ENCODE results near the gene SEZ6.

The SEZ6 gene

GRCh38 chr17:29034510-29034909, 28.7 kb upstream of the SEZ6 start:
- no peak for DNase-seq (ENCODE audit: low read depth in 3 of 3)

GRCh38 chr17:29032857-29033197, 27.0 kb upstream of the SEZ6 start:
- DNase-seq (ENCODE audit: low read depth in 3 of 3): no peak

DNA sequence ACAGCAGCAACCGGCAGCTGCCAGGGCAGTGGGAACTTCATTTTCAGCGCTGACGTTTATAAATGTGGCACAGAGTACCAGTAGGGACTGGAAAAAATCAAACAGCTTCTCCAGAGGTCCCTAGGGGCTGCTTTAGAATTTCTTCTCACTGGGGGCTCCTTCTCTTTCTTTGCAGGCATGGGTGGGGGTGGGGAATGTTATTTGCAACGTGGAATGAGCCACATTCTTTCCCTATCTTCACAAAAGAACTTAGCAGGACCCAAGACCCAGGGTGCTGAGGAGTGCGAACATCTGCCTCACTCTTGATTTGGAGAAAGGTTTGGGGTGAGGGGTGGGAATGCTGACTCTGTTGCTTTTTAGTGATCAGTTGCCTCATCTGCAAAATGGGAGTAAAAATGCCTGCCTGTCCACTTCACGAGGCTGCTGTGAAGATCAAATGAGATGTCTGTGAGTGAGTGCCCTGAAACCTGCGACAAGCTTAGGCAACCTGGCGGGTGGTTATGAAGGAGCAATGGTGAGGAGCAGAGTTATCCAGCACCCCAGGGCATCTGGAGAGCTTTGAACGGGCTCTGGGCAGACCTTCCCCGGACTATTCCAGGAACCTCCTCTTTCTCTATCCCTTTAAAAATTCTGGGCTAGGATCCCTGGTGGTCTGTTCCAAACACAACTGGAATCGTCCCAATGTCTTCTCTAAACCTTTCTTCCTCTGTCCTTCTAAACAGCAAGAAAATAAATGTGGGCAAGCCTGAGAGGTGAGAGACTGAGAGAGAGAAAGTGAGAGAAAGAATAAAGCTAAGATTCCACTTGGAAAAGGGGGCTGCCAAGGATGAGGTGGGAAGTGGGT, 26.4 kb upstream of the SEZ6 start:
- DNase-seq (ENCODE audit: low read depth in 3 of 3): no peak

DNA sequence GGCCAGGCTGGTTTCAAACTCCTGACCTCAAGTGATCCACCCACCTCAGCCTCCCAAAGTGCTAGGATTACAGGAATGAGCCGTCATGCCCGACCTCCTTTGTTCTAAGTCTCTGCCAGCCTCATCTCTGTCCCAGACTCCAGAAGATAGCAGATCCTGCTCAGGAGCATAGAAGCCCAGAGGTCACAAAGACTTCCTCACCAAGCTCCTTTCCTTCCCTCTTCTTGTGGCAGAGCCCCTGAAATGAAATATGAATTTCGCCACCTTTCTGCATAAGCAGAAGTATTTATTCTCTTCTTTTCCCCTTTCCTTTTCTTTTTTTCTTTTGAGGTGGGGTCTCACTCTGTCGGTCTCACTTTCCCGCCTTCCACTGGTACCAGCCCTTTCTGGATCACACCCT, 25.7 kb upstream of the SEZ6 start:
- DNase-seq (ENCODE audit: low read depth in 3 of 3): no peak

GRCh38 chr17:29024316-29024952, 18.6 kb upstream of the SEZ6 start:
- no peak for DNase-seq (ENCODE audit: low read depth in 3 of 3)

- no peak for DNase-seq (ENCODE audit: low read depth in 3 of 3)
These were observed 16.2 kb upstream of the SEZ6 start for GRCh38 chr17:29022074-29022473.

- no peak for DNase-seq (ENCODE audit: low read depth in 3 of 3)
These were observed 15.4 kb upstream of the SEZ6 start for GRCh38 chr17:29021226-29021625.

DNA sequence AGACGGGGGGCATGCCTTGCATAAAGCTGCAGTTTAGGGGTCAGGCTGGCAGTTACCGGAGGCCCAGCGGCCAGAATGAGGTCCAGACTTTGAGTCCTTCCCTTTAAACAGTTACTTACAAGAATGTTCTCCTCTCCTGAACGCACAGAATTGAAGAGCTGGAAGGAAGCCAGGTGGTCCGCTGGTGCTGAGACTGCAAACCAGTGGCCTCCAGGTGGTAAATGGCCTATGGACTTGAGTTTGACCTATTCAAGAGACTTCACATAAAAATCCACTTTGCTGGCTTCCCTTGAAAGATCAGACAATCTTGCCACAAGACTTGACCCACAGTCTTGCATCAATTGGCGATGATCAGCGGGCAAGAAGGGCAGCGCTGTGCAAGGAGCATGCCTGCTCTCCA, 14.7 kb upstream of the SEZ6 start:
- DNase-seq (ENCODE audit: low read depth in 3 of 3): no peak

DNA sequence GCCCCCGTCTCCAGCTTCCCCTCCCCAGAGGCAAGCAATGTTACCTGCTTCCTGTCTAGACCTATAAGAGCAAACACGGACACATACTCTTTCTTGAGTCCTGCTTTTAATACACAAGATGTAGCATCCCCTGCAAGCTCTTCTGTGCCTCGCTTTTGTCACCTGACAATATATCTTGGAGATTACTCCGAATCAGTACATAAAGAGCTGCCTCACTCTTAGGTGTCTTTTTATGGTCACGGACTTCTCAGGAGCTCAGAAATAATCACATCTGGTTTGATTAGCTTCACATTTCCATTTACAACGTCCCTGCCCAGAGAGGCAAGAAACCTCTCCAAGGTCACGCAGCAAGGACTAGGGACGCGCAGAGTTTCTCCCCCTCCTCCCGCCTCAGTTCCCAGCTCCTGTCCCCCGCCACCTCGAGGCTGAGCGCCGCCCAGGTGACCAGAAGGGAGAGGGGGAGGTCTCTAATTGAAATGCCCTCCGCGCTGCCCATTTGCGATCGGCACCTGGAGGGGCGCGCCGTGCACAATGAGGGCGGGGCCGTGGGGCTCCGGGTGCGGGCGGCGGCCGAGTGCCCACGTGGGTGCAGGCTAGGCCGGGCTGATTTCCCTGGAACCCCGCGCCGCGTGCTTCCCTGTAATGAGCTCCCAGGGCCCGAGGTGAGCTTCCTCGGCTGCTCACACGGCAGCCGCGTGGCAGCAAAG, 13.8 kb upstream of the SEZ6 start:
- no peak for DNase-seq (ENCODE audit: low read depth in 3 of 3)

DNA sequence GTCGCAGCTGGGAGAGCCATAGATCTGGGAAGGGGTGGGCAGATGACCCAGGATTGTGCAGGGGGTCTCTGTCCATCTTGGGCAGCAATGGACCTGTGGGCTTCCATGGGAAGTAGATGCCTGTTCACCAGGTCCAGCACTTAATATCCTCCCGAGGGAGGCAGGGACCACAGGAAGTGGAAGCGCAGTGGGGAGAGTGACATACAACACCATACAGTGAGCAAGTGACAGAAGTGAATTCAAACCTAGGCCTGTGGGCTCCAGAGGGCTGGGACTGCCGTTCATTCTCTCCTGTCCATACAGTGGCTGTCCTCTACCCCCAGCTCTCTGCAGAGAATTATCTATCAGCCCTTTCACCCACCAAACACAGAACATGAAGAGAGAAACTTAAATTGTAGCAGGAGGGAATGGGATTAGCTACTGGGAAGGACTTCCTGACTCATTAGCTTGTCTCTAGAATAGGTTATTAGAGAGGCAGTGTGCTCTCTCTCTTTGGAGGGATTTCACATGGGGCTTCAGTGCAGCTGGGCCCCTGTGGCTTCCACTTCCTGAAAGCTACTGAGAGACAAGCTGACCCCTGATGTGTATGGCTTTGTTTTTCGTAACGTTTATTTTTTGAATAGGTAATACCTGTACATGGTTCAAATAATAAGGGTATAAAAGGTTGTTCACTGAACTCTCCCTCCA, 13.1 kb upstream of the SEZ6 start:
- no peak for DNase-seq (ENCODE audit: low read depth in 3 of 3)

- no peak for DNase-seq (ENCODE audit: low read depth in 3 of 3)
These were observed 10.7 kb upstream of the SEZ6 start for GRCh38 chr17:29016345-29017210.

DNA sequence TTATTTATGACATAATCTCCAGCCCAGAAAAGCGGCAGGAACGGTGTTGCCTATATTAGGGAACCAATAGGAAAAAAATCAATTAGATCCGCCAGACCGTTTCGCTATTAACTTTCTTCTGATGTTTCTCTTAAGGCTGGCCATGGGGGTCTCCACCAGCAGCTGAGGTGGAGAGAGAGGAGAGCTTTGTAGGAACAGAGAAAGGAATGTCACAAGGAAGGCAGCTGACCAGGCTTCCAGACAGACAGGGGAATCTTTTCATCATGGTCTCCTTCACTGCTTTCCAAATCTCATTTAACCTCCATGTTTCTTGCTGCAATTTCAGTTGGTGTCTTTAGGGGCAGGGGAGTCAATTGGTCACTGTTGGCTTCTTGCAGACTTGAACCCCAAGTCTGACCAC, 8.9 kb upstream of the SEZ6 start:
- no peak for DNase-seq (ENCODE audit: low read depth in 3 of 3)

- no peak for DNase-seq (ENCODE audit: low read depth in 3 of 3)
These were observed 6.7 kb upstream of the SEZ6 start for GRCh38 chr17:29012535-29012934.

DNA sequence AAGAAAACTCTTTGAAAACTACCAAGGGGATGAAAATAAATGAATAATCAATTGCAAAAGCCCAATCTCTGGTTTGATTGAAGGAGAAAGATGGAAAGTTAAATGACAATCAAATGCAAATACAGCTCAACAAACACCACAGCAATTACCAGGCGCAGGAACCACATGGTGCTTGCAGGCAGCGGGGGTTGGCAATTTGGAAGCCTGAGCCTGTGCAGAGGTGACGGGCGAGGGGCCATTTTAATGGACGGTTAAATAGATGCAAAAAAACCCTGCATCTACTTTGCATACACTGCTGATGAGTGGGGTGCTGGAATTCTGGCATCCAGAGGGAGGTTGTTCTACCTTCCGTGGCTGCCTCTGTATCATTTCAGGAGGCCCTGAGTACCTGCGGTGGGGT, 4.8 kb upstream of the SEZ6 start:
- no peak for DNase-seq (ENCODE audit: low read depth in 3 of 3)

DNA sequence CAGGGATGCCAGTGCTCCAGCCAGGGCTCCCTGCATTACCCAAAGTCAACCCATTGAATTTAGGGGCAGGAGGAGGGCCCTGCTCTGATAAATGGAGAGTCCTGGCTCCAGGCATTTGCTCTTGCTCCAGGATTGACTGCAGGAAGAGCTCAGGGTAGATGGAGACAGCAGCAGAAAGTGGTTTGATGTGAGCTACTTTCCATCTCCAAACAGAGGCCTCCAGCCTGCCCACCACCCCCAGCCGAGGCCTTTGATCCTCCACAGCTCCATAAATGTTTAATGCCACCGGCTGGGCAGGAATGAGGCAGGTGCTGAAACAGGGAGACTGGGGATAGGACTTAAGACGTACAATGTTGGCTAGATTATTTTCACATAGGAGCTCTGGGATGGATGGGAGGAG, 4.3 kb upstream of the SEZ6 start:
- no peak for DNase-seq (ENCODE audit: low read depth in 3 of 3)

DNA sequence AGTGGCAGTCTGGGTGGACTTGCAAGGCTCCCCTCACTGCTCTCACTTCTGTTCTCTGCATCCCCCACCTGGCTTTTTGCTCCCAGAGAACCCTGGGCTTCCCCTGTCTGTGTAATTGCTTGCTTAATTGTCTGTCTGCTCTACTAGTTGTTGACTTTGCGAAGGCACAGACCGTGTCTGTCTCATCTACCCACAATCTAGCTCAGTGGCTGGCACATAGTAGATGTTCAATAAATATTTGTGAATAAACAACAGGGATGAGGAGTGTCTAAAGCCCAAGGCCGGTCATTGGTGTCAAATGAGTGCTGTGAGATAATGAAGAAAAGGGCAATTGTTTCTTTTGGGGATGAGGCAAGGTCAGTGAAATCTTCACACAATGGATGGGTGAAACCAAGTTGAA, 2.8 kb upstream of the SEZ6 start:
- DNase-seq (ENCODE audit: low read depth in 3 of 3): no peak

DNA sequence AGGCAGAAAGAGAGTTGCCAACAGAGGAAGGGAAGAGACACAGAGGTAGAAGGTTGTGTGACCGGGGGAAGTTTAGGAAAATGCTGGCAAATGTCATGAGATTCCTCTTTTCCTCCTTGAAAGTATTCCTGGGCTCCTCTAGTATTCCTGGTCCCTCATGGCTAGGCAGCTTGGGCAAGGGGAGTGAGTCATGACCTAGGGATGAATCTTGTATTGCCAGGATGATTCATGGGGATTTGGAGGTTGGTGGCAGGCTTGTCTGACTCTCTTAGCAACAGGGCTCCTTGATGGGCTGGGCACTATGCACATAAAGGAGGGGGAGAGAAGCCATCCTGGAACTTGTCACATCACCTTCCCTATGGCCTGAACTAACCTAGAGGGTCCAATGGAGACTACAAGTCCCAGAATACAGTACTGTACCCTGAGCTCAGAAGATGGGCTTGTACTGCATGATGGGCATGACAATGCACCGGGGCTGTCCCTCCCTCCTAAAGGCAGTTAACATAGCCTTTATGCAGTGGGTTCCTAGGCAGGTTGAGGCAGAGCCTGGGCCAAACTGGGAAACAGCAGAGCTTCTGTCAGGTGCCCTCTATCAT, 2.1 kb upstream of the SEZ6 start:
- DNase-seq (ENCODE audit: low read depth in 3 of 3): no peak

- no peak for DNase-seq (ENCODE audit: low read depth in 3 of 3)
These were observed 1.6 kb upstream of the SEZ6 start for GRCh38 chr17:29007456-29007855.

DNA sequence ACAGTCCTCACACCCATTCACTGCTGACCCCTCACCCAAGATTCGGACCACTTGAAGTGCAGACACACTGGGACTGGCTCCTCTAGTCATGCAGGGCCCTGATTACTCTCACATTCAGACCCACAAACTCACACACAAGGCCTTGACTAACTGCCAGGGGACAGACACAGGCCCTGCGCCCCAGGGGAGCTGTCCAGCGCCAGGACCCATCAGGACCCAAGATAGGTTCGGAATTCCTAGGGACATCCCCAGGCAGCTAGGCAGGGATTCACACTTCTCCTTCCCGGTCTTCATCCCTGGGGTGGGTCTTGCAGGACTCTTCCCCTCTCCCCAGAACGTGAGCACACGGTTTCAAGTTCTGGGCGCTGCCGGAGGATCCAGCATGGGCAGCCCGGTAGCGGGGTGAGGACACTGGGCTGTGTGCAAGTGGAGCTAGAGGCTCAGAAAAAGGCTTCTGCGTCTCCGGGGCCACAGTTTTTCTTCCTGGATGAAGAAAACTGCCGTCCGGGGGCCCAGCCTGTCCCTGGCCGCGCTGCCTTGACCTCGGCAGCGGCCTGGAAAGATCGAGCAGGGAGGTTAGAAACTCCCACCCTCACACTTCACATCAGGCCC, 1.6 kb downstream of the SEZ6 start:
- no peak for DNase-seq (ENCODE audit: low read depth in 3 of 3)

- no peak for DNase-seq (ENCODE audit: low read depth in 3 of 3)
These were observed 2.5 kb downstream of the SEZ6 start for GRCh38 chr17:29003289-29003688.

GRCh38 chr17:29002811-29003210, 3.0 kb downstream of the SEZ6 start:
- DNase-seq (ENCODE audit: low read depth in 3 of 3): no peak
